ENCODE measurements around the gene TDRD10.
"Not testable (repeated sequence)": the region's sequence is repeated elsewhere in the genome, so short reads cannot be mapped to it uniquely, and the experiment has no call there.

TDRD10 gene

GRCh38 chr1:154469844-154470560, 32.0 kb upstream of the TDRD10 start:
- DNase-seq (no peak), ATAC-seq (no peak)
- Mint-ChIP-seq H3K9me3 (no peaks in the 10 kb centered on the region), H3K27ac (no peak overlapping the region), H3K4me3 (no peak overlapping the region), H3K4me1 (peaks cover 32% of the 10 kb centered on the region), H3K27me3 (no peaks in the 10 kb centered on the region)

GRCh38 chr1:154471304-154471703, 30.7 kb upstream of the TDRD10 start:
- Mint-ChIP-seq H3K4me3 (no peak overlapping the region), H3K9me3 (no peaks in the 10 kb centered on the region), H3K4me1 (peaks cover 19% of the 10 kb centered on the region), H3K27ac (no peak overlapping the region), H3K27me3 (no peaks in the 10 kb centered on the region)
- ATAC-seq (no peak), DNase-seq (no peak)

DNA sequence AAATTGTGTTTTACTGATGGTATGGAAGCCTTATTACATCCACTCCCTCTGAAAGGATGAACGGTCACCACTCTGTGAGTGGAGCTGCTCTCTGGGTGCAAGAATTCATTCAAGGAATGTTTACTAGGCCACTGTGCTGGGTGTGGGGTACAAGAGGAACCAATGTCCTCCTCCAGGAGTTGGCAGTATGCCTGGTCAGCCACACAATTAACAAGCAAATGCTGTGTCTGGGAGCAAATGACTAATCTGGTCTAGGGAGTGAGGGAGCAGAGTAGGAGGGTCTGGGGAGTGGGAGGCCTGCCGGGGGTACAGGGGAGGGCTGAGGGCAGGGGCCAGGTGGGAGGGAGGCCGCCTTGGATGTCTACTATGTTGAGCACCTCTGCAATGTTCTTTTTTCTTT, 27.2 kb upstream of the TDRD10 start:
- no peaks in the 10 kb centered on the region for H3K27me3 Mint-ChIP-seq
- ATAC-seq (no peak), DNase-seq (no peak)
- no peaks in the 10 kb centered on the region for H3K9me3 Mint-ChIP-seq
- peaks cover 19% of the 10 kb centered on the region for H3K4me1 Mint-ChIP-seq
- no peak overlapping the region for H3K4me3 Mint-ChIP-seq
- H3K27ac Mint-ChIP-seq, result no peak overlapping the region

GRCh38 chr1:154476791-154477190, 25.2 kb upstream of the TDRD10 start:
- peaks cover 23% of the 10 kb centered on the region for H3K4me1 Mint-ChIP-seq
- no peaks in the 10 kb centered on the region for H3K27me3 Mint-ChIP-seq
- no peaks in the 10 kb centered on the region for H3K9me3 Mint-ChIP-seq
- no peak overlapping the region for H3K4me3 Mint-ChIP-seq
- no peak for DNase-seq
- ATAC-seq, result no peak
- H3K27ac Mint-ChIP-seq, result no peak overlapping the region

DNA sequence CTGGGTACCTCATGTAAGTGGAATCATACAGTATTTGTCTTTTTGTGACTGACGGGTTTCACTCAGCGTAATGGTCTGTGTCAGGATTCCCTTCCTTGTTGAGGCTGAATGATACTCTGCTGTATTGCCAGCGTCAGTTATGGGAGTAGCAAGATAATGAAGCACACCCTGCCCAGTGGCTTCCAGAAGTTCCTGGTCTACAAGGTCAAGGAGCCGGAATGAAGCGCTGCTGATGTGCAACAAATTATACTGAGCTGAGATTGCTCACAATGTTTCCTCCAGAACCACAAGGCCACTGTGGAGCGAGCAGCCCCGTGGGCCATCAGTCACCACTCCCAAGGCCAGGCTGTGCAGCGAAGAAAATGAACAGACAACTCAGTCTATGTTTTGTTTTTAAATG, 24.0 kb upstream of the TDRD10 start:
- Mint-ChIP-seq H3K4me1 (peaks cover 23% of the 10 kb centered on the region), H3K4me3 (no peak overlapping the region), H3K9me3 (no peaks in the 10 kb centered on the region), H3K27ac (peak overlapping the region in 1 of 2 donors; percentile 12), H3K27me3 (no peaks in the 10 kb centered on the region)
- DNase-seq, result no peak
- no peak for ATAC-seq

DNA sequence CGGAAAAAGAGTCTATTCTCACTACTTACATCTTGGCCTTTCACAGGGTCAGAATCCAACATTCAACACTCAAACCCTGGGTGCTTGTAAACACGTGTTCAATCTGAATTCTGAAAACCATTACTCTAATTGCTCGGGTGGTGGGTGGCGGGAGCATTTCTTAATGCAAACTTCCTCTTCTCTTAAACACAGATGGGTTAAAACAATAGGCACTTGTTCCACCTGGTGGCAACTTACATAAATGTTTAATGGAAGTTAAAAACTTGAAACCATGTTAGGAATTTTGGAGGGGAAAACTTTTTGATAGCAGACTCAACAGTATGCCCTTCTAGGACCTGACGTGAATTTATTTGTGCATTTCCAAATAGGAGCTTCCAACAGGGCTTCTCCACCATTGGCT, 23.4 kb upstream of the TDRD10 start:
- ATAC-seq, result peak; percentile 35
- H3K27ac Mint-ChIP-seq, result no peak overlapping the region
- peaks cover 23% of the 10 kb centered on the region for H3K4me1 Mint-ChIP-seq
- no peak overlapping the region for H3K4me3 Mint-ChIP-seq
- no peaks in the 10 kb centered on the region for H3K27me3 Mint-ChIP-seq
- DNase-seq, result no peak
- no peaks in the 10 kb centered on the region for H3K9me3 Mint-ChIP-seq

DNA sequence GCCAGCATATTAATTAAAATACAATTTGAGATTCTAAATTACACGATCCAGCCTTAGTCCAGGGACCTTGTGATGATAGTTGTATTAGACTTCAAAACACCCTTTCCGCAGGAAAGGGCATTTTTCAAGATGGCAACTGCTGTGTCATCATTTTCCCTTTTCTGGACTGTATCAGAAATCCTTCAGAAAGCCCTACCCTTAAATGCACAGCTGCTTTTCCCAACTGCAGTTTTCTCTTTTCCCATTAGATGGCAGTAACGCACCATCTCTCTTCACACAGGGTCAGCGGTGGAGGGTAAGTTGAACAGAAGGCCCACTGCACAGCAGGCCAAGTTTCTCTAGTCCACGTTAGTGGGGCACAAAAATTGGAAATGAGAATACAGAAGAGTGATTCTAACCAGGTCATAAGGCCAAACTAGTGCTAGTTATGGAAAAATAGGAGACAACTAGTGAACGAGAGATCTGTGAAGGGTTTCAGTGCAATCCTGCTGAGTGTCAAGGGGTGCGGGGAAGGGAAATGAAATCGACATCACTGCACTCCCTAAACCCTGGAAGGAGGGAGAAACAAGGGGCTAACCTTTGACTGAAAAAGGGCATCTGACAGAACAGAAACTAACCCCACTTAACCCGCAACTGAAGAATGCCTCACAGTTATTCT, 22.1 kb upstream of the TDRD10 start:
- Mint-ChIP-seq H3K27me3 (no peaks in the 10 kb centered on the region), H3K4me3 (no peak overlapping the region), H3K9me3 (no peaks in the 10 kb centered on the region), H3K27ac (no peak overlapping the region), H3K4me1 (peaks cover 23% of the 10 kb centered on the region)
- peak; percentile 89 for ATAC-seq
- DNase-seq, result peak; percentile 68 to 71

- no peak overlapping the region for H3K27ac Mint-ChIP-seq
- DNase-seq (no peak), ATAC-seq (no peak)
- H3K9me3 Mint-ChIP-seq, result no peaks in the 10 kb centered on the region
- no peak overlapping the region for H3K4me3 Mint-ChIP-seq
- H3K27me3 Mint-ChIP-seq, result no peaks in the 10 kb centered on the region
- peaks cover 23% of the 10 kb centered on the region for H3K4me1 Mint-ChIP-seq
These were observed 21.0 kb upstream of the TDRD10 start for GRCh38 chr1:154481053-154481452.

GRCh38 chr1:154483941-154484803, 17.8 kb upstream of the TDRD10 start:
- ATAC-seq, result no peak
- Mint-ChIP-seq H3K9me3 (no peaks in the 10 kb centered on the region), H3K4me3 (no peak overlapping the region), H3K27me3 (peaks cover 5% of the 10 kb centered on the region), H3K4me1 (peaks cover 6% of the 10 kb centered on the region), H3K27ac (peak overlapping the region in 1 of 2 donors; percentile 59)
- no peak for DNase-seq

DNA sequence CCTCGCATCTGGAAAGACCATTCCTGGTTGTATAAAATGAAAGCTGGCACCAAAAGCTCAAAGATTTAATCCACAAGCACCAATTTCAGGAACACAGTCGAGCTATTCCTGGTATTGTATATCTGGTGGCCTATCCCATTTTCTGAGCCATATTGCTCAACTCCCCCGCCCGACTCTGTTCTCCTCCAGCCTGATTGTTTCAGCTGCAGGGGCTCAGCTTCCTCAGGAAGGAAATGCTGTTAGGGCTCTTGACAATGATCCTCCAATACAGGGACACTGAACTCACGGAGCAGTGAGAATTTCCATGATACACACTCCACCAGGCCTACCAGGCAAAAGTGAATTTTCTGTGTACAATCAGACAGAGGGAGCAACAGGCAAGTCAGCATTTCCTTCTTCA, 16.9 kb upstream of the TDRD10 start:
- H3K4me3 Mint-ChIP-seq, result no peak overlapping the region
- peaks cover under 1% of the 10 kb centered on the region for H3K4me1 Mint-ChIP-seq
- peaks cover 8% of the 10 kb centered on the region for H3K27me3 Mint-ChIP-seq
- no peak for ATAC-seq
- H3K9me3 Mint-ChIP-seq, result no peaks in the 10 kb centered on the region
- DNase-seq, result no peak
- no peak overlapping the region for H3K27ac Mint-ChIP-seq

- Mint-ChIP-seq H3K4me3 (no peak overlapping the region), H3K27ac (no peak overlapping the region), H3K9me3 (no peaks in the 10 kb centered on the region), H3K4me1 (no peaks in the 10 kb centered on the region), H3K27me3 (peaks cover 9% of the 10 kb centered on the region)
- DNase-seq (no peak), ATAC-seq (no peak)
These were observed 16.0 kb upstream of the TDRD10 start for GRCh38 chr1:154485910-154486496.

DNA sequence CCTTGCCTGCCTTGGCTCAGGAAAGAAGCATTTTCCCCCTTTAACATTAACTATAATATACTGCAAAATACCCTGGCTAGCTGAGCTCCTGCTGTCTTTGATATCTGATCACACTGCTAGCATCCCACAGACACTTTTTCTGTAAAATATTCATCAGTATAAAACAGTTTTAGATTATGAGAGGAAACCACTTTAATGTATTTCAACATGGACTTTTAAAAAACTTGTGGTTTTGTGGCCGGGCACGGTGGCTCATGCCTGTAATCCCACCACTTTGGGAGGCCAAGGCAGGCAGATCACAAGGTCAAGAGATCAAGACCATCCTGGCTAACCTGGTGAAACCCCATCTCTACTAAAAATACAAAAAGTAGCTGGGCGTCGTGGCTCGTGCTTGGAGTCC, 15.3 kb upstream of the TDRD10 start:
- not testable (repeated sequence) for H3K27ac Mint-ChIP-seq, H3K4me1 Mint-ChIP-seq, H3K9me3 Mint-ChIP-seq, DNase-seq, H3K4me3 Mint-ChIP-seq, ATAC-seq
- H3K27me3 Mint-ChIP-seq, result peaks cover 16% of the 10 kb centered on the region

- ATAC-seq (no peak), DNase-seq (no peak)
- H3K27me3 Mint-ChIP-seq, result peaks cover 20% of the 10 kb centered on the region
- peak overlapping the region in 1 of 2 donors; percentile 40 for H3K27ac Mint-ChIP-seq
- peaks cover 23% of the 10 kb centered on the region for H3K4me1 Mint-ChIP-seq
- no peaks in the 10 kb centered on the region for H3K9me3 Mint-ChIP-seq
- no peak overlapping the region for H3K4me3 Mint-ChIP-seq
These were observed 13.1 kb upstream of the TDRD10 start for GRCh38 chr1:154488922-154489321.

DNA sequence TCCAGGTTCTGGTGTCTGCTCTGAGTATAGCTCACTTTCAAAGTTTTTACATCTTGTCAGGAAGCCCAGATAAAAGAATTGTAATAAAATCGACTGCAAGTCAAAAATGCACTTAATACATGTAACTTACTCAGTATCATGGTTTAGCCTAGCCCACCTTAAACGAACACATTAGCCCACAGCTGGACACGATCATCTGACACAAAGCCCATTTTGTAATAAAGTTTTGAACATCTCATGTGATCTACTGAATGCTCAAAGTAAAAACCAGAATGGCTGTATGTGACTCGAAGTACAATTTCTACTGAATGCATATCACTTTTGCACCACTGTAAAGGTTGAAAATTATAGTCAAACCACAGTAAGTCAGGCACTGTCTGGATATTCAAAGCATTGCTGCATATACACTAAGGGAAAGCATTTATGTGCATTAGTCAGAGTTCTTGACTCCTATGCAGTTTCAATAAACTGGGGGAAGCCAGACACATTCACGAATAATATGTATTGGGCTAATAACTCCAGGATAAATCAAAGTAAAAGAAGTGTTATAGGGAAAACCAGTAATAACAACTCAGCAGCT, 12.2 kb upstream of the TDRD10 start:
- H3K4me3 Mint-ChIP-seq, result no peak overlapping the region
- peaks cover 23% of the 10 kb centered on the region for H3K4me1 Mint-ChIP-seq
- H3K27ac Mint-ChIP-seq, result no peak overlapping the region
- no peaks in the 10 kb centered on the region for H3K9me3 Mint-ChIP-seq
- ATAC-seq (no peak), DNase-seq (no peak)
- peaks cover 20% of the 10 kb centered on the region for H3K27me3 Mint-ChIP-seq

GRCh38 chr1:154490317-154490716, 11.7 kb upstream of the TDRD10 start:
- no peaks in the 10 kb centered on the region for H3K9me3 Mint-ChIP-seq
- H3K4me1 Mint-ChIP-seq, result peaks cover 23% of the 10 kb centered on the region
- H3K27ac Mint-ChIP-seq, result no peak overlapping the region
- peaks cover 20% of the 10 kb centered on the region for H3K27me3 Mint-ChIP-seq
- no peak for ATAC-seq
- DNase-seq, result no peak
- no peak overlapping the region for H3K4me3 Mint-ChIP-seq

Measured in stimulated activated naive CD8-positive, alpha-beta T cell treated with anti-CD3 and anti-CD28 coated beads, Interleukin-15, amount 100 ng/mL, for 72 hours (primary cell).